Measurements from ENCODE around the gene TMEM88.

Gene TMEM88

GRCh38 chr17:7849751-7850504 lies 4.9 kb upstream of the TMEM88 start:
- Mint-ChIP-seq H3K27ac (ENCODE audit: low read depth) (peak overlapping the region; percentile 13), H3K27me3 (no peaks in the 10 kb centered on the region), H3K36me3 (ENCODE audit: insufficient read depth) (peaks cover 49% of the 10 kb centered on the region), H3K4me1 (peaks cover 12% of the 10 kb centered on the region), H3K9me3 (no peaks in the 10 kb centered on the region), H3K4me3 (peak overlapping the region; percentile 42)
- ATAC-seq (replicated peaks; ENCODE audit: extremely low read depth, poor library complexity, severe bottlenecking): no peak
- no peak for DNase-seq (ENCODE audit: low spot score in 2 of 2)

- Mint-ChIP-seq H3K4me1 (peaks cover 7% of the 10 kb centered on the region), H3K36me3 (ENCODE audit: insufficient read depth) (peaks cover 45% of the 10 kb centered on the region), H3K9me3 (no peaks in the 10 kb centered on the region), H3K4me3 (peak overlapping the region; percentile 71), H3K27ac (ENCODE audit: low read depth) (peak overlapping the region; percentile 79), H3K27me3 (no peaks in the 10 kb centered on the region)
- no peak for DNase-seq (ENCODE audit: low spot score in 2 of 2)
- peak; percentile 2 for ATAC-seq (replicated peaks; ENCODE audit: extremely low read depth, poor library complexity, severe bottlenecking)
Measured at GRCh38 chr17:7850701-7851437, 4.0 kb upstream of the TMEM88 start.

- peak; percentile 85 for ATAC-seq (replicated peaks; ENCODE audit: extremely low read depth, poor library complexity, severe bottlenecking)
- H3K27me3 Mint-ChIP-seq: no peaks in the 10 kb centered on the region
- no peaks in the 10 kb centered on the region for H3K9me3 Mint-ChIP-seq
- peaks cover 45% of the 10 kb centered on the region for H3K36me3 Mint-ChIP-seq (ENCODE audit: insufficient read depth)
- peak; percentile 89 to 90 for DNase-seq (ENCODE audit: low spot score in 2 of 2)
- H3K4me3 Mint-ChIP-seq: peak overlapping the region; percentile 71
- H3K4me1 Mint-ChIP-seq: peaks cover 7% of the 10 kb centered on the region
- H3K27ac Mint-ChIP-seq (ENCODE audit: low read depth): peak overlapping the region; percentile 79
Measured at GRCh38 chr17:7851438-7852261, 3.2 kb upstream of the TMEM88 start.

DNA sequence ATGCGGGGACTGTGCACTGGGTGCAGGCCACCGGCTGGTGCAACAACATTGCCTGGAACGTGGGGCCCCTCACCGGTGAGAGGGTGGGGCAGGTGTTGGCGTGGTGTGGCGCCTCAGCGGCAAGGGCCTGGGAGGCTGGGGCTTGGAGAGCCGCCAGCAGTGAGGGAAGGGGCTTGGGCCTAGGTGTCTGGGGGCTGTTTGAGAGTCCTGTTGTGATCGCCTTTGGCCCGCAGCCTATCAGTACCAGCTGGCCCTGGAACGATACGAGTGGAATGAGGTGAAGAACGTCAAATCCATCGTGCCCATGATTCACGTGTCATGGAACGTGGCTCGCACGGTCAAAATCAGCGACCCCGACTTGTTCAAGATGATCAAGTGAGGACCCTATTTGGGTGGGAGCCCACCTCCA lies 2.6 kb upstream of the TMEM88 start:
- H3K27ac Mint-ChIP-seq (ENCODE audit: low read depth): peak overlapping the region; percentile 79
- H3K9me3 Mint-ChIP-seq: no peaks in the 10 kb centered on the region
- peaks cover 7% of the 10 kb centered on the region for H3K4me1 Mint-ChIP-seq
- peak overlapping the region; percentile 71 for H3K4me3 Mint-ChIP-seq
- DNase-seq (ENCODE audit: low spot score in 2 of 2) (peak in 1 of 2 donors; percentile 18), ATAC-seq (replicated peaks; ENCODE audit: extremely low read depth, poor library complexity, severe bottlenecking) (no peak)
- H3K27me3 Mint-ChIP-seq: no peaks in the 10 kb centered on the region
- peaks cover 42% of the 10 kb centered on the region for H3K36me3 Mint-ChIP-seq (ENCODE audit: insufficient read depth)

- H3K27ac Mint-ChIP-seq (ENCODE audit: low read depth): peak overlapping the region; percentile 22
- peak overlapping the region; percentile 38 for H3K4me3 Mint-ChIP-seq
- peaks cover 7% of the 10 kb centered on the region for H3K4me1 Mint-ChIP-seq
- H3K36me3 Mint-ChIP-seq (ENCODE audit: insufficient read depth): peaks cover 40% of the 10 kb centered on the region
- H3K27me3 Mint-ChIP-seq: no peaks in the 10 kb centered on the region
- H3K9me3 Mint-ChIP-seq: no peaks in the 10 kb centered on the region
- DNase-seq (ENCODE audit: low spot score in 2 of 2) (no peak), ATAC-seq (replicated peaks; ENCODE audit: extremely low read depth, poor library complexity, severe bottlenecking) (no peak)
Measured at GRCh38 chr17:7852919-7853690, 1.8 kb upstream of the TMEM88 start.

DNA sequence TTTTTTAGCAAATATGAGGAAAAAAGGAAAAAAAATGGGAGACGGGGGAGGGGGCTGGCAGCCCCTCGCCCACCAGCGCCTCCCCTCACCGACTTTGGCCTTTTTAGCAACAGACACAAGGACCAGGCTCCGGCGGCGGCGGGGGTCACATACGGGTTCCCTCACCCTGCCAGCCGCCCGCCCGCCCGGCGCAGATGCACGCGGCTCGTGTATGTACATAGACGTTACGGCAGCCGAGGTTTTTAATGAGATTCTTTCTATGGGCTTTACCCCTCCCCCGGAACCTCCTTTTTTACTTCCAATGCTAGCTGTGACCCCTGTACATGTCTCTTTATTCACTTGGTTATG lies 1.2 kb upstream of the TMEM88 start:
- DNase-seq (ENCODE audit: low spot score in 2 of 2): no peak
- peaks cover 36% of the 10 kb centered on the region for H3K36me3 Mint-ChIP-seq (ENCODE audit: insufficient read depth)
- H3K4me1 Mint-ChIP-seq: peaks cover 7% of the 10 kb centered on the region
- H3K27ac Mint-ChIP-seq (ENCODE audit: low read depth): peak overlapping the region; percentile 46
- no peaks in the 10 kb centered on the region for H3K9me3 Mint-ChIP-seq
- ATAC-seq (replicated peaks; ENCODE audit: extremely low read depth, poor library complexity, severe bottlenecking): no peak
- H3K27me3 Mint-ChIP-seq: no peaks in the 10 kb centered on the region
- H3K4me3 Mint-ChIP-seq: peak overlapping the region; percentile 20

DNA sequence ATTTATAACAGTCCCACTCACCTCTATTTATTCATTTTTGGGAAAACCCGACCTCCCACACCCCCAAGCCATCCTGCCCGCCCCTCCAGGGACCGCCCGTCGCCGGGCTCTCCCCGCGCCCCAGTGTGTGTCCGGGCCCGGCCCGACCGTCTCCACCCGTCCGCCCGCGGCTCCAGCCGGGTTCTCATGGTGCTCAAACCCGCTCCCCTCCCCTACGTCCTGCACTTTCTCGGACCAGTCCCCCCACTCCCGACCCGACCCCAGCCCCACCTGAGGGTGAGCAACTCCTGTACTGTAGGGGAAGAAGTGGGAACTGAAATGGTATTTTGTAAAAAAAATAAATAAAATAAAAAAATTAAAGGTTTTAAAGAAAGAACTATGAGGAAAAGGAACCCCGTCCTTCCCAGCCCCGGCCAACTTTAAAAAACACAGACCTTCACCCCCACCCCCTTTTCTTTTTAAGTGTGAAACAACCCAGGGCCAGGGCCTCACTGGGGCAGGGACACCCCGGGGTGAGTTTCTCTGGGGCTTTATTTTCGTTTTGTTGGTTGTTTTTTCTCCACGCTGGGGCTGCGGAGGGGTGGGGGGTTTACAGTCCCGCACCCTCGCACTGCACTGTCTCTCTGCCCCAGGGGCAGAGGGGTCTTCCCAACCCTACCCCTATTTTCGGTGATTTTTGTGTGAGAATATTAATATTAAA lies 638 bp upstream of the TMEM88 start:
- ATAC-seq (replicated peaks; ENCODE audit: extremely low read depth, poor library complexity, severe bottlenecking) (no peak), DNase-seq (ENCODE audit: low spot score in 2 of 2) (no peak)
- H3K9me3 Mint-ChIP-seq: no peaks in the 10 kb centered on the region
- peaks cover 11% of the 10 kb centered on the region for H3K4me1 Mint-ChIP-seq
- H3K27ac Mint-ChIP-seq (ENCODE audit: low read depth): peak overlapping the region; percentile 46
- peak overlapping the region; percentile 20 for H3K4me3 Mint-ChIP-seq
- H3K36me3 Mint-ChIP-seq (ENCODE audit: insufficient read depth): peaks cover 34% of the 10 kb centered on the region
- H3K27me3 Mint-ChIP-seq: no peaks in the 10 kb centered on the region

DNA sequence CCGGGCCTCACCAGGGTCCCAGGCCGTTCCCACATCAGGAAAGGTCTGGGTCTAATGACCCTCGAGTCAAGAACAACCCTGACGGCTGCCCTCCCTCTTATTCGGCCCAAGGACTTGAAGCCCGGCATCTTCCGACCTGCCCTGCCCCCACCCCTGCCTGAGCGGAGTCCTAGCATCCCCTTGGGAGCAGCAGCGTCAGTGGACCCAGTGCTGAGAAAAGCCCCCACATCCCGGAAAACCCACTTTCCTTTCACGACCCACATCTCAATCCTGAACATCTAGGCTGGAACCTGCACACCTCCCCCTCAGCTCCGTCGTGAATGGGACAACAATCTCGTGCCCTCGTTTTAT lies 769 bp downstream of the TMEM88 start:
- Mint-ChIP-seq H3K27ac (ENCODE audit: low read depth) (no peak overlapping the region), H3K27me3 (no peaks in the 10 kb centered on the region), H3K9me3 (no peaks in the 10 kb centered on the region), H3K36me3 (ENCODE audit: insufficient read depth) (peaks cover 26% of the 10 kb centered on the region), H3K4me1 (peaks cover 12% of the 10 kb centered on the region), H3K4me3 (no peak overlapping the region)
- ATAC-seq (replicated peaks; ENCODE audit: extremely low read depth, poor library complexity, severe bottlenecking) (no peak), DNase-seq (ENCODE audit: low spot score in 2 of 2) (no peak)

DNA sequence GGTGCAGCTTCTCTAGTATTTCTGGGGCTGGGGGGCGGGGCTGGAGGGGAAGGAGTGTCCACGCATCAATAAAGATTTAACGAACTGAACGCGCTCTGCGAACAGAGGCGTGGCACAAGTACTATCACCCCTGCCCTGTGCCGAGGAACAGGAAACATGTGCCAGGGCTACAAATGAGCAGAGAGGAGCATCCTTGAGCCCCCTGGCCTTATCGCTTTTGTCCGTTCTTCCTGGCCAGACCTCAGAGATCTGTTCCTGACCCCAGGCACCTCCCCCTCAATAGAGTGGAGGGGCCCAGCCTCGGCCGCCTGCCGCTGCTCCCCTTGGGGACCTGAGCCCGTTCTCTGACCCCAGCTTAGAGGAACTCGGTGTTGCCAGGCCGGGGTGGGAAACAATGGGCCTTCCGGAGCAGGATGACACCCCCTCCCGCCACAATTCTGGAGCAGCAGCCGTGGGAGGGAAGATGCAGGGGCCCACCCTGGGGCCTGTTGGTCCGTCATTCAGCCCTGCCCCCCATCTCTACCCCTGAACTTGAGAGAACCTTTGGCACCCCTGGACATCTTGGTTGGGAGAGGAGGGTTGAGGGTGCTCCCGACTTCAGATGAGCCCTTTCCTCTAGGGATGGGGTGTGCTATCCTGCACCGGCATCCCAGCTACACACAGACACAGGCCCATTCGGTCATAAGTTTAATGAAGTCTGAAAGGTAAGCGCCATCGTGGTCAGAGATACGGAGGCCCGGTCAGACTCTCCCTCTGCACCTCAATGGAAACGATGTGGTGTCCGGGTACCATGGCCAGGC lies 1.3 kb downstream of the TMEM88 start:
- no peak for ATAC-seq (replicated peaks; ENCODE audit: extremely low read depth, poor library complexity, severe bottlenecking)
- Mint-ChIP-seq H3K4me3 (no peak overlapping the region), H3K27ac (ENCODE audit: low read depth) (no peak overlapping the region)

DNA sequence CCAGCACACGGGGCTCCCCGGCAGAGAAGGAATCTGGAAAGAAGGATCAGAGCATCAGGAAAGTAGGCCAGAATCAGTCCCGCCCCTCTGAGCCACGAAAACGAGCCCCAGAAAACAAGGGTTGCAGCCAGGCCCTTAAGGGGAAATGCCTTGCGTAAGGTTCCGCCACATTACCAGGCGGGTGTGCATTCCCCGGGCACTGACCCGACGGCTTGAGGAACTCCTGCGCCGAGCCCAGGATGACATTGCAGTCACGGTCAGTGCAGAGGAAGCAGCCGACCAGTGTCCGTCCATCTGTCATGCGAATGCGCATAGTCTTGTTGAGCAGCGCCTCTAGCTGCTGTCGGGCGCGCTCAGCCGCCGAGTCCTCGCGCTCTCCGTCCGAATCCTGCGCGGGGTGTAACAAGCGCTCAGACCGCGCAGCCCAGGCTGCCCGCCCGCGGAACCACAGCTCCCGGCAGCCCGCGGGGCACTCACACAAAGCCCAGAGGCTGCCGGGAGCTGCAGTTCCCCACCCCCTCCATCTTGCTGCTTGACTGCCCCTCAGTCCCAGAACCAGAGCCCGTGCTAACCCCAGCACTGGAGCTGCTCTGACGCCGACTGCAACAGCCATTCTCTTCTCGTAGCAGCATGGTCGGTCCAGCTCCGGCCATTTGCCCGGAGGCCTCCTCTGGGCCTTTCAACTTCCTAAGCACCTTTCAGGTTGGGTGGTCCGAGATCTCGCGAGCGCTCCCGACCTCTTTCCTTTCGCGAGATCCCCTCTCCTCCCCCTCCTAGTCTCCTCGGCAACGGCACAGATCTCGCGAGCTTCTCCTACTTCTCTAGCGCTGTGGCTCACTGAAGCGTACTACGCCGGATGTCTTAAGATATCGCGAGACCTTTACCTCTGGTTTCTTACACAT lies 2.2 kb downstream of the TMEM88 start, which contains the start of gene NAA38:
TSS of gene NAA38 (minus strand) at position 749 of the 902 bp plus-strand sequence. CDS start at position 653, 96 bp downstream.
- Mint-ChIP-seq H3K4me3 (no peak within 1 kb of the TSS), H3K4me1 (peaks cover 9% of the 10 kb centered on the region), H3K36me3 (ENCODE audit: insufficient read depth) (peaks cover 14% of the 10 kb centered on the region), H3K9me3 (no peaks in the 10 kb centered on the region), H3K27me3 (no peaks in the 10 kb centered on the region), H3K27ac (ENCODE audit: low read depth) (no peak within 1 kb of the TSS)
- DNase-seq (ENCODE audit: low spot score in 2 of 2): peak; percentile 86 to 95
- ATAC-seq (replicated peaks; ENCODE audit: extremely low read depth, poor library complexity, severe bottlenecking): peak; percentile 90

More for the DNA sequence above, 1.3 kb downstream of the TMEM88 start:
- H3K36me3 Mint-ChIP-seq (ENCODE audit: insufficient read depth): peaks cover 21% of the 10 kb centered on the region
- peak in 1 of 2 donors; percentile 25 for DNase-seq (ENCODE audit: low spot score in 2 of 2)
- no peaks in the 10 kb centered on the region for H3K9me3 Mint-ChIP-seq
- H3K4me1 Mint-ChIP-seq: peaks cover 7% of the 10 kb centered on the region
- H3K27me3 Mint-ChIP-seq: no peaks in the 10 kb centered on the region
